NCI-H2196 (cell line): ENCODE measurements around the gene ELF1.

Experiments
- DNase-seq: peaks from one replicate; lab custom pipeline; 2025; ENCODE audit not compliant: unreplicated experiment; lab: John Stamatoyannopoulos, UW

Gene ELF1

GRCh38 chr13:41006978-41007743 is 12.0 kb downstream of the ELF1 start:
- DNase-seq = no peak

GRCh38 chr13:41006306-41006705 is 12.8 kb downstream of the ELF1 start:
- no peak for DNase-seq

GRCh38 chr13:41005704-41006103 is 13.4 kb downstream of the ELF1 start:
- DNase-seq = no peak

GRCh38 chr13:41004875-41005693 is 14.0 kb downstream of the ELF1 start:
- no peak for DNase-seq

DNA sequence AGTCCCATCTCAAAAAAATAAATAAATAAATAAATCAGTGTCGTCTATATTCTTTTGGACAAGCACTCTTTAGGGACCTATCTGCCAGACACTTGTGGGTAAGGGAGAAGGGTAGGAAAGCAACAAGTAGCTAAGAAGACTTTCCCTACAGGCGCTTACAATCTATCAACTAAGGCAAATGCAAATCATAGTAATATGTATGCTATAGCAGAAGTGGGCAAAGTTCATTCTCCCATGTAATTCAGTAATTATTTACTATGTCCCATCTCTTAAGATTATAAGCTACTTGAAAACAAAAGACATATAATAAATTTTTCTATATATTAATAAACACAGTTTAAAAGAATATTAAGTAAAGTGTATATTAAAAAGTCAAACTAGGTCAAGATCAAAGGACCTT is 16.5 kb downstream of the ELF1 start:
- no peak for DNase-seq

DNA sequence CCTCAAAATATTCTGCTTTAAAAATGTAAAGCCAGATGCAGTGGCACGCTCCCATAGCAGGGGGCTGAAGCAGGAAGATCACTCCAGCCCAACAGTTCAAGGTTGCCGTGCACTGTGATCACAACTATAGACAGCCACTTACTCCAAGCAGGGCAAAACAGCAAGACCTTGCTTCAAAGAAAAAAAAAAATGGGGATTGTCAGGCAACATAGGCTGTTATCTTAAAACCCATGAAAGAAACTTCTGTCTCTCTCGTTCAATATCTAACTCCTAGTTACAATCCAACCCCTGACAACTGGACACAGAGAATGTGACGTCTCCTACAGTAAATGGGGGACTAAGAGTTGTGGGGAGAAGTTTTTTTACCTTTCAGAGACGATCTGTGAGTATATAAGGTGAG is 17.4 kb downstream of the ELF1 start:
- DNase-seq = no peak

DNA sequence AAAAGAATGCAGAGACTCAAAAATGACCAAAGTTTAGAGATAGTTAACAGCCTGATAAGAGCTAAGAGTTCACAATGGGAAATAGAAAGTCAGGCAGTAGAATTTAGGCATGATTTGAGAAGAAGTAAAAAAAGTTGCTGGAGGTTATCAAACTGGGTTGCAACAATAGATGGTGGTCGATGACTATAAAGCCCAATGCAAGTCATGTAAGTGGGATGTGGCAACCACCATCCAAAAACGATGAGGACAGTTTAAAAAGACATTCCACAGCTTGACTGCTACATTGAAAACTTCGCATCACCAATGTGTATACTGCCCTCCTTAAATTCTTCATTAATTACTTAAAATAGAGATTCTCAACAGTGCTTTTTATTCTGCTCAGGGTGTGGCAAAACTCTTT is 19.7 kb downstream of the ELF1 start:
- no peak for DNase-seq

DNA sequence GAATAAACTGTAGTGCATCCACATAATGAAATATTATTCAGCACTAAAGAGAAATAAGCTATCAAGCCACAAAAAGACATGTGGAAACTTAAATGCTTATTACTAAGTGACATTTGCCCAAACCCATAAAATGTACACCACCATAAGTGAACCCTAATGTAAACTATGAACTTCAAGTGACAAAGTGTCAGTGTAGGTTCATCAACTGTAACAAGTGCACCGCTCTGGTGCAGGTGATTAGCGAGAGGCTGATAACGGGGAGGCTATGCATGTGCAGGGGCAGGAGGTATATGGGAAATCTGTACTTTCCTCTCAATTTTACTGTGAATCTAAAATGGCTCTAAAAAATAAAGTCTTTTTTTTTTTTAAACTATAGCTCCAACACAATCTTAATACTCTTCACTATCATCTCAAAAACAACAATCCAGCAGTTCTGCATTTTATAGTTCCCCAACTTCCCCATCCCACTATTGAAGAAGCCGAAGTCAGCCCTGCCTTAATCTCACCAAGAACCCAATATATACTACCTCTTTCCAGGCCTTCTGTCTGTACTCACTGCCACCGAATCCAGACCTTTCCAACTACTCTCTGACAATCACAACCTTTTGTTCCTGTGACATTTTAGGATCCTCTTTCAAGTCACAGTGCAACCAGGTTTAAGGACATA is 22.6 kb downstream of the ELF1 start:
- DNase-seq = no peak

DNA sequence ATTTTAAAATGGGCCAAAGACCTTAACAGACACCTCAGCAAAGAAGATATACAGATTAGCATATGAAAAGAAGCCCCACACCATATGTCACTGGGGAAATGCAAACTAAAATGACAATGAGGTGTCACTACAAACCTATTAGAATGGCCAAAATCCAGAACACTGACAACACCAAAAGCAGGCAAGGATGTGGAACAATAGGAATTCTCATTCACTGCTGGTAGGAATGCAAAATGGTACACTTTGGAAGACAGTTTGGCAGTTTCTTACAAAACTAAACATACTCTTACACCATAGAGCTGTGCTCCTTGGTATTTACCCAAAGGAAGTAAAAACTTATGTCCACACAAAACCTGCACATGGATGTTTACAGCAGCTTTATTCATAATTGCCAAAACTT is 23.1 kb downstream of the ELF1 start:
- DNase-seq = no peak

DNA sequence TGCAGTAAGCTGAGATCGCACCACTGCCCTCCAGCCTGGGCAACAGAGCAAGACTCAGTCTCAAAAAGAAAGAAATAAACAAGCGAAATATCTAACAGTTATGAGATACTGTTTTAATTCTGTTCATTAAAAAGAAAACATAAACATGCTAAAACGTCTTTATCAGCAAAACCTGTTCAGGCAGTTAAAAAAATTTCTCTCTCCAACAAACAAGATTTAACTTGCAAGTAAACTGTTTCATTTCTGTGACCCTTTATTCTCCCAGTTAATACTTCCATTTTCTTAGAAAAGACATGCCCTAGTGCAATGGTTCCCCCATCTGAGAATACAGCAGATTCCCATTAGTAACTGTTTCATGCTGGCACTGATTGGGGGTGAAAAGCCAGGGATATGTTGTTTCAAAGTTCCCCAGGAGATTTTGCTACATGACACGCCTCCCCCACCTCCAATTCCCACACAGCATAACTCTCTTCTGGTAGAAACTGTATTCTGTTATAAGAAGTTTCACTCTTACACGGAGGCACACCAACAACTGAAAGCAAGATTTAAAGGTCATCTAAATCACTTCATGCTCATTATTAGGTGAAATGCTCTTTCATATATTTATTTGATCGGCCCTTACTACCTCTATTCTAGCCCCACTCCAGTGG is 24.4 kb downstream of the ELF1 start:
- no peak for DNase-seq

- DNase-seq = peak; percentile 47
Observed at GRCh38 chr13:40993987-40994386, 25.1 kb downstream of the ELF1 start.

GRCh38 chr13:40992678-40993518 is 26.2 kb downstream of the ELF1 start:
- DNase-seq = peak; percentile 42

- no peak for DNase-seq
Observed at GRCh38 chr13:40987606-40988280, 31.4 kb downstream of the ELF1 start.

DNA sequence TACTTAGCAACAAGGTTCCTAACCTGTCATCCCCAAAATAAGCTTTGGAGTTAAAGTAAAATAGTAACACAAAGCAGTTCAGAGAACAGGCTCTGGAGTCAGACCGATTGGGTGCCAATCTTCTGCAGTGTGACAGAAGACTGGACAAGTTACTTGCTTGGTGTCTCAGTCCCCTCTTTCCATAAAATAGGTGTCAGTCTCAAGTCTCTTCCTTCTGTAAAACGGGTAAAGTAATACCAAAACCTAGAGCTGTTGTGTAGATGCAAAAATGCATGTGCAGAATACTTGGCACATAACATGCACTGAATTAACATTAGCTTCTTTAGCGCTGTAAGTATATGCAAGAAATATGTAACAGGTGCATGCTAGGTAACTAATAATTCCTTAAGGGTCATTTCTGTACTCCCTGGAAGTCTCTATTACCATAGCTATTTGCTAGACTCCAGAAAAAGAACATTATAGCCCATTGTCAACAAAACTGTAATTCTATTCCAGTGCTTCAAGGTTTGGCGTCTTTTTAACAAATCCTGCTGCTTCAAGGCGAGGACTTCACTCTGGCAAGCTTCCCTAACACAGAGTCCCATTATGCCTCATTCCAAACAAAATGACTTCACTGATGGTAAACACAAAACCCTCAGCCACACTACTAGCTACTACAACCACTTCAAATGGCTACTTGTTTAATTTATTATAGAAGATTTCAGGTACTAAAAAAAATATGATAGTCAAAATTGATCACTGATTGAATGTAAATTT is 32.8 kb downstream of the ELF1 start:
- peak; percentile 34 for DNase-seq

DNA sequence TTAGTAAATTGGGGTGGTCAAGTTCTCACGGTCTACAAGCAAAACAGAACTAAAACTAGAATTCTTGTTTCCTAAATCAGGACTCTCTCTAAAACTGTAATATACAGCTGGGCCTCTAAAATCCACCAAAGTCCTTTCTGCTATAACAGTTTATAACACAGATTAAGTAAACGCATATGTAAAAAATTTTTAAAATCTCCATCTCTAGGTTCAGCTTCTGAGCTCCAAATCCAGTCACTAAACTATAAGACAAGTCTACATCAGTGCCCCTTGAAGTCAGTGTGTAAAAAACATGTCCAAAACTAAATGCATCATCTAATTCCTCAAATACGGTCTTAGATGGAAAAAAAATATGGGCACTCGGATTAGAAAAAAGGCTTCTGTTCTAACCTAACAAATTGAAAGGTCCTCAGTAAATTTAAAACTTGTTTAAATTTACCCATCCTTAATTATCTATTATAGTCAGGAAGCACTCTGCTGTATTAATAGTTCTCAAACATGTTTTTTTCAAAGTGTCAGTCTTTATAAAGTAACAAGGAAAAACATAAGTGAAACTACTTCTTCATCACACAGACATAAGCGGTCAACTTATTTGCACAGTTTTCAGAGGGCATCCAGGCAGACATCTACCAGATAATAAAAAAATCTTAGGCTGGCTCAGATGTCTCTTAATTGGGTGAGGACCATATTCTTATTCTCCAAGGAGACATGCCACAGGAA is 33.6 kb downstream of the ELF1 start:
- DNase-seq = no peak

GRCh38 chr13:40984668-40985366 is 34.3 kb downstream of the ELF1 start:
- no peak for DNase-seq

DNA sequence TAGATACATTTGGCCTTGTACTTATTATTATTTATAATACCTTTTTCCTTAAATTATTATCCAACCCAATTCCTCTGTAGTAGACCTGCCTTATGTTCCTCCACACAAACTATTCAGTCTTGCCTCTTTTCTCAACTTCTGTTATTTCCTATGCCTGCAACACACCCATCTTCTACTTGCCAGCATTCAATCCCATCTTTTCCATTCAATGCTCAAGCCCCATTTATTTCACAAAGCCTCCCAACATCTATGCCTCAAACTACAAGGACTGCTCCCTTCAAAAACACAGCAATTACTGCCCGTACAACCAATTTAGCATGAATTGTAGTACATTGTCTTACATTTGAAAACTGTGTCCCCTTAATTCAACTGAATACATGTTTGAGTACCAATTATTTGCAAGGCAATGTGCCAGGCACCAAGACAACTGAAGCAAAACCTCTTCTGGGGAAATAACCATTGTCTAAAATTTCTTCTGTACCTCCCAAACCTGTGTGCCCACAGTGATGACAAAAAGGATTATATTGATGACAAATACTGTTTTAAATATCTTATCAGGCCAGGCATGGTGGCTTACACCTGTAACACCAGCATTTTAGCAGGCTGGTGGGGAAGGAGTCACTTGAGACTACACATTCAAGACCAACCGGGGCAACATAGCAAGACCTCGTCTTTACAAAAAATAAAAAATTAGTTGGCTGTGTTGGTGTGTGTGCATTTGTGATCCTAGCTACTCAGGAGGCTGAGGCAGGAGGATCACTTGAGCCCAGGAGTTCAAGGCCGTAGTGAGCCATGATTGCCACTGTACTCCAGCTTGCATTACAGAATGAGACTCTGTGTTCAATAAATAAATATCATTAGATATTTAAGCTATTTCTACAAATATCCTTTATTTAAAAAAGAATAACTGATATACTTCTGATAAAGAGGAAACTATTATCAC is 35.1 kb downstream of the ELF1 start:
- DNase-seq = no peak
